B cell (primary cell): Measurements from ENCODE around the gene IL17REL. TPM values are rescaled to one million over a fixed set of nuclear protein-coding genes. Genes with fewer than 3 reads are reported as not detected.

Experiments
- ATAC-seq: fragments of 200-7000 bp; cut with Tn5 transposase; one replicate; pipeline ENCODE4 v1.10.0; 2021; ENCODE audit warnings: low read depth, mild to moderate bottlenecking, moderate number of reproducible peaks, moderate library complexity
- CTCF ChIA-PET: fragments of 350-600 bp; sonication (Branson Sonifier 250); formaldehyde crosslinking; loops from one replicate; lab custom pipeline; 2021; ENCODE audit warnings: antibody characterized with exemption, inconsistent platforms; lab: Charles Lee
- POLR2A ChIA-PET: fragments of 350-600 bp; sonication (Branson Sonifier 250); formaldehyde crosslinking; loops from one replicate; lab custom pipeline; 2021; ENCODE audit warnings: antibody characterized with exemption; lab: Charles Lee
- DNase-seq: peaks from one replicate; pipeline ENCODE4 v3.0.0; 2013
- H2AFZ ChIP-seq: 2 replicates; pipeline ENCODE4 v1.6.1; 2012; ENCODE audit warnings: mild to moderate bottlenecking, low read depth, low read length; ENCODE audit not compliant: insufficient read depth, poor library complexity, severe bottlenecking
- H3K27ac ChIP-seq, 2 donors: 1 replicate in 1 of 2; 2 replicates in 1 of 2; pipeline ENCODE4 v1.5.1; 2012 to 2013; ENCODE audit warnings: low read length in 2 of 2, mild to moderate bottlenecking in 2 of 2, moderate library complexity in 1 of 2
- H3K27me3 ChIP-seq, 4 experiments: fragments of 200-600 bp in 1 of 4; sonication (generic) in 1 of 4; replicated peaks in 1 of 4; 1 replicate in 2 of 4; 2 replicates in 2 of 4; pipeline versions ENCODE4 v1.6.1 to v1.7.0; 2013 to 2016; ENCODE audit warnings: low read length in 3 of 4, mild to moderate bottlenecking in 2 of 4, mixed read lengths in 1 of 4, moderate library complexity in 1 of 4; ENCODE audit not compliant: insufficient read depth in 4 of 4, control insufficient read depth in 3 of 4; ENCODE audit errors: control extremely low read depth in 1 of 4
- H3K36me3 ChIP-seq, 2 experiments: replicated peaks in 1 of 2; 1 replicate in 1 of 2; 2 replicates in 1 of 2; pipeline versions ENCODE4 v1.6.1 to v1.7.1; 2013; ENCODE audit warnings: low read length in 1 of 2; ENCODE audit not compliant: insufficient read depth in 2 of 2, control insufficient read depth in 1 of 2; ENCODE audit errors: control extremely low read depth in 1 of 2, extremely low read depth in 1 of 2
- H3K4me1 ChIP-seq, 2 donors: fragments of 200-600 bp in 1 of 2; sonication (generic) in 1 of 2; 1 replicate in 1 of 2; 2 replicates in 1 of 2; pipeline versions ENCODE4 v1.5.1 to v1.6.1; 2013 to 2017; ENCODE audit warnings: low read length in 2 of 2; ENCODE audit not compliant: control insufficient read depth in 2 of 2, insufficient read depth in 2 of 2
- H3K4me2 ChIP-seq: replicated peaks from 2 replicates; pipeline ENCODE3; 2012; ENCODE audit warnings: mild to moderate bottlenecking, low read depth, low read length; ENCODE audit not compliant: poor library complexity, severe bottlenecking
- H3K4me3 ChIP-seq, 5 experiments: fragments of 200-600 bp in 1 of 5; sonication (generic) in 1 of 5; 1 replicate in 3 of 5; 2 replicates in 2 of 5; pipeline versions ENCODE4 v1.5.1 to v1.7.0; 2011 to 2016; ENCODE audit warnings: low read length in 4 of 5, mild to moderate bottlenecking in 4 of 5, low read depth in 2 of 5, control low read depth in 1 of 5, moderate library complexity in 1 of 5; ENCODE audit not compliant: insufficient read depth in 1 of 5; ENCODE audit errors: control extremely low read depth in 1 of 5, extremely low read depth in 1 of 5
- H3K79me2 ChIP-seq: fragments of 200-600 bp; sonication (generic); one replicate; pipeline ENCODE4 v1.6.0; 2016; ENCODE audit warnings: low read length; ENCODE audit not compliant: control insufficient read depth, insufficient read depth
- H3K9ac ChIP-seq: fragments of 200-600 bp; sonication (generic); 2 replicates; pipeline ENCODE4 v1.6.1; 2017; ENCODE audit warnings: mild to moderate bottlenecking, low read length, moderate library complexity
- H3K9me3 ChIP-seq, 3 donors: one replicate each; pipeline versions ENCODE4 v1.6.1 to v1.7.1; 2013; ENCODE audit warnings: low read length in 2 of 3; ENCODE audit not compliant: control insufficient read depth in 2 of 3, insufficient read depth in 1 of 3; ENCODE audit errors: control extremely low read depth in 1 of 3
- H4K20me1 ChIP-seq: 2 replicates; pipeline ENCODE4 v1.6.0; 2012; ENCODE audit warnings: mild to moderate bottlenecking, low read length; ENCODE audit not compliant: insufficient read depth, control insufficient read depth, poor library complexity, severe bottlenecking
- H3K27ac Mint-ChIP-seq: one replicate; pipeline ENCODE4 v1.8.0; 2021; ENCODE audit warnings: mixed read lengths
- H3K27me3 Mint-ChIP-seq: one replicate; pipeline ENCODE4 v1.8.0; 2021; ENCODE audit warnings: mixed read lengths
- H3K4me1 Mint-ChIP-seq: one replicate; pipeline ENCODE4 v1.8.0; 2021; ENCODE audit warnings: mixed read lengths
- H3K4me3 Mint-ChIP-seq: one replicate; pipeline ENCODE4 v1.8.0; 2021; ENCODE audit warnings: mixed read lengths
- H3K9me3 Mint-ChIP-seq: one replicate; pipeline ENCODE4 v1.8.0; 2022; ENCODE audit warnings: mixed read lengths; ENCODE audit not compliant: insufficient read depth
- EZH2 ChIP-seq: IDR thresholded peaks from 2 replicates; pipeline ENCODE4 v1.6.1; 2012; ENCODE audit warnings: borderline replicate concordance, low read depth, mild to moderate bottlenecking, moderate library complexity, low read length; ENCODE audit not compliant: insufficient read depth, poor library complexity, severe bottlenecking
- WGBS: methylation state at CpG from one replicate; pipeline ENCODE4 v1.1.5; 2013; ENCODE audit warnings: missing lambda C conversion rate; ENCODE audit not compliant: insufficient coverage; 5-methylcytosine and 5-hydroxymethylcytosine counted together
- intact Hi-C: fragments of 100-400 bp; cut with micrococcal nuclease; formaldehyde crosslinking; loops from one replicate; pipeline ENCODE4 v1.10.0; 2022
- polyA plus RNA-seq: library from polyadenylated mRNA; depleted of rRNA; stranded (reverse); fragments of >200 nt; gene quantifications from 2 replicates; pipeline ENCODE4 v1.2.3, GENCODE V29; 2012
- total RNA-seq, 2 donors: library from RNA; stranded (reverse); fragments of 120-200 nt in 1 of 2; gene quantifications; 1 replicate in 1 of 2; 2 replicates in 1 of 2; pipeline versions ENCODE4 v1.2.3 to v1.2.4, GENCODE V29; 2013 to 2022
- TF ChIP-seq, protein P1 (sequence below): fragments of 200-600 bp; IDR thresholded peaks from one replicate; pipeline ENCODE4 v1.8.0; 2022; ENCODE audit warnings: antibody characterized with exemption, mild to moderate bottlenecking

Gene IL17REL
- total and polyA plus RNA-seq, 2 donors (not counting 1 experiment from before 2014, with no cell fraction given), result 0.09 to 0.10 TPM

DNA sequence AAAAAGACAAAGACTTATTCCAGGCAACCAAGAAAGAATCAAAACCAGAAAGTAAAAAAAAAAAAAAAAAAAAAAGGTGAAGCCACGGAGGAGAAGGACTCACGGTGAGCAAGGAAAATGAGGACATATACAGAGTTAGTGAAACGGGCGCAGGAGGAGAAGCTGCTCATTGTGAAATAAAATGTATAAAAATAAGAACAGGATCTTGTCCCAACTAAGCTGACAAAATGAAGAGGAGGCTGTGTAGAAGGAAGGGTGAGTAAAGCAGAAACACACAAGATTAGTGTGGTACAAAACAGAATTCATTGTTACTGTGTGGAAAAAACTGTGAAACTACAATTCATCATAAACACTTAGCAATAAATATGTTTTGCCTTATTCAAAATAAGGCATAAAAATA is 7.6 kb downstream of the IL17REL start:
- Mint-ChIP-seq H3K4me3 (no peak overlapping the region), H3K27me3 (peaks cover 15% of the 10 kb centered on the region), H3K9me3 (no peaks in the 10 kb centered on the region), H3K27ac (no peak overlapping the region), H3K4me1 (peaks cover 12% of the 10 kb centered on the region)
- H3K4me2 ChIP-seq, result no peak overlapping the region
- no peak overlapping the region for H3K9ac ChIP-seq
- no peak overlapping the region for H2AFZ ChIP-seq
- no peak overlapping the region for H3K27ac ChIP-seq
- intact Hi-C loops, result no loop called here
- no peak overlapping the region for H3K4me3 ChIP-seq
- ChIA-PET CTCF (interaction anchor here (0.7 to 1.0 kb wide), 2 partner anchors 14 to 25 kb away, joined by 3 read pairs; no protein-coding TSS in a partner anchor), POLR2A (no interaction called here)
- H3K36me3 ChIP-seq, result no peaks in the 10 kb centered on the region
- WGBS, result no CpG with 5 or more reads among the region's 4 CpGs
- TF ChIP-seq, protein P1, sequence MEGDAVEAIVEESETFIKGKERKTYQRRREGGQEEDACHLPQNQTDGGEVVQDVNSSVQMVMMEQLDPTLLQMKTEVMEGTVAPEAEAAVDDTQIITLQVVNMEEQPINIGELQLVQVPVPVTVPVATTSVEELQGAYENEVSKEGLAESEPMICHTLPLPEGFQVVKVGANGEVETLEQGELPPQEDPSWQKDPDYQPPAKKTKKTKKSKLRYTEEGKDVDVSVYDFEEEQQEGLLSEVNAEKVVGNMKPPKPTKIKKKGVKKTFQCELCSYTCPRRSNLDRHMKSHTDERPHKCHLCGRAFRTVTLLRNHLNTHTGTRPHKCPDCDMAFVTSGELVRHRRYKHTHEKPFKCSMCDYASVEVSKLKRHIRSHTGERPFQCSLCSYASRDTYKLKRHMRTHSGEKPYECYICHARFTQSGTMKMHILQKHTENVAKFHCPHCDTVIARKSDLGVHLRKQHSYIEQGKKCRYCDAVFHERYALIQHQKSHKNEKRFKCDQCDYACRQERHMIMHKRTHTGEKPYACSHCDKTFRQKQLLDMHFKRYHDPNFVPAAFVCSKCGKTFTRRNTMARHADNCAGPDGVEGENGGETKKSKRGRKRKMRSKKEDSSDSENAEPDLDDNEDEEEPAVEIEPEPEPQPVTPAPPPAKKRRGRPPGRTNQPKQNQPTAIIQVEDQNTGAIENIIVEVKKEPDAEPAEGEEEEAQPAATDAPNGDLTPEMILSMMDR, result no peak
- no peak for TF ChIP-seq EZH2
- no peaks in the 10 kb centered on the region for H3K79me2 ChIP-seq
- peaks cover 4 to 9% of the 10 kb centered on the region in 2 donors for H3K4me1 ChIP-seq
- no peak for DNase-seq
- peaks cover 0 to under 1% (median 0%) of the 10 kb centered on the region in 3 donors for H3K9me3 ChIP-seq
- peaks cover 0 to 10% (median 5%) of the 10 kb centered on the region in 4 experiments for H3K27me3 ChIP-seq
- H4K20me1 ChIP-seq, result no peaks in the 10 kb centered on the region
- no peak for ATAC-seq

DNA sequence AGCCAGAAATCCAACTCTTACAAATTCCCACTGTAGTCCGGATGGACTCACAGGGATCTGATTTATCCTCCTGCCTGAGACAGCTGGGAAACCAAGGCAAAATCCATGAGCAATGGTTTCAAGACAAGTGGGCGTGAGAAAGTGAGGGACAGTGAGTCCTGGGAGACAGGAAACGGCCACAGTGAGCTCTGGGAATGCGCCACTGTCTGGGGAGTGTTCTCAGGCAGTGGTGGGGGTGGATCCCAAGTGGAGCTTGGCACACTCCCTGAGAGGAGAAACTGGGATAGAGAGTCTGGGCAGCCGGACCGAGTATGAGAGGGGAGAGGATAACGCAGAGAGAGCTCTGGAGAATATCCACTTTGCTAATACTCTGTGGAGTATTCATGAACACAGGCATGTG is 9.8 kb downstream of the IL17REL start:
- Mint-ChIP-seq H3K4me3 (no peak overlapping the region), H3K9me3 (no peaks in the 10 kb centered on the region), H3K4me1 (peaks cover 16% of the 10 kb centered on the region), H3K27ac (no peak overlapping the region), H3K27me3 (peaks cover 24% of the 10 kb centered on the region)
- TF ChIP-seq EZH2, result no peak
- ChIA-PET CTCF (no interaction called here), POLR2A (no interaction called here)
- no peaks in the 10 kb centered on the region for H3K79me2 ChIP-seq
- no peak overlapping the region for H3K9ac ChIP-seq
- H3K27me3 ChIP-seq, result peaks cover 0 to 20% (median 6%) of the 10 kb centered on the region in 4 experiments
- peaks cover 0 to 3% (median 0%) of the 10 kb centered on the region in 3 donors for H3K9me3 ChIP-seq
- H4K20me1 ChIP-seq, result no peaks in the 10 kb centered on the region
- intact Hi-C loops, result no loop called here
- no peak for DNase-seq
- no peak for ATAC-seq
- no peak overlapping the region for H3K27ac ChIP-seq
- H3K4me1 ChIP-seq, result peaks cover 6 to 8% of the 10 kb centered on the region in 2 donors
- H2AFZ ChIP-seq, result no peak overlapping the region
- no peak overlapping the region for H3K4me2 ChIP-seq
- H3K4me3 ChIP-seq, result no peak overlapping the region
- WGBS, result 80% methylated on average over 7 of the region's 7 CpGs
- H3K36me3 ChIP-seq, result no peaks in the 10 kb centered on the region
